Measurements from ENCODE around the gene ABCA3.

DNA sequence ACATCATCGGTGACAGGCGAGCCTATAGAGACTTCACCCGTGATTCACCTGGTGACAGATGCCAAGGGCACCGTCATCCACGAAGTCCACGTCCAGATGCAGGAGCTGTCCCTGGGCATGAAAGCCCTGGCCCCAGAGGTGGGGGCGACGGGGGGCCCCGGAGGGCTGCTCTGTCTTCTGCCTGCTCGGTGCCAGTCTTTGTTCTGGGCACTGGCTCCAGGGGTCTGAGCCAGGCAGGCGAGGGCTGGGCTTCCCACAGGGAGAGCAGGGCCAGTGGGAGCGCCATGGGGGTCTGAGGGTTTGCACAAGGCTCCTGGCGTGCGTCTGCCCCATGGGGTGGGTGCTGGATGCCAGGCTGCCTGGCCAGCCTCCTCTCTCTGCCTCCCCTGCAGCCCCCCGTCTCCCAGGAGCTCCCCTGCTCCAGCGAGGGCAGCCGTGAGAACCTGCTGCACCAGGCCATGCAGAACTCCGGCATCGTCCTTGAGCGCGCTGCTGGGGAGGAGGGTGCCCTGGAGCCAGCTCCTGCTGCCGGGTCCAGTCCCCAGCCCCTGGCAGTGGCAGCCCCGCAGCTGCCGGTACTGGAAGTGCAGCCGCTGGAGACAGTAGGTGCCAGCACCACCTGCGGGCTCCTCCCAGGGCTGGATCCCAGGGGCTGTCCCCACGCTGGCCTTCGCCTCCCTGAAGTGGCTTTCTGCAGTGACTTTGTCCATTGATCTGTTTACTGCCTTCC, 107.3 kb downstream of the ABCA3 start:
- TF ChIP-seq TAF1 (IDR thresholded peaks at IDR 0.05; ENCODE audit: borderline replicate concordance, insufficient read depth, low read length) (no peak), POLR2AphosphoS5 (IDR thresholded peaks at IDR 0.05; ENCODE audit: low read depth, low read length) (no peak), SIN3A (IDR thresholded peaks at IDR 0.05; ENCODE audit: borderline replicate concordance, insufficient read depth, low read length) (no peak)
- TF ChIP-seq, protein P1, sequence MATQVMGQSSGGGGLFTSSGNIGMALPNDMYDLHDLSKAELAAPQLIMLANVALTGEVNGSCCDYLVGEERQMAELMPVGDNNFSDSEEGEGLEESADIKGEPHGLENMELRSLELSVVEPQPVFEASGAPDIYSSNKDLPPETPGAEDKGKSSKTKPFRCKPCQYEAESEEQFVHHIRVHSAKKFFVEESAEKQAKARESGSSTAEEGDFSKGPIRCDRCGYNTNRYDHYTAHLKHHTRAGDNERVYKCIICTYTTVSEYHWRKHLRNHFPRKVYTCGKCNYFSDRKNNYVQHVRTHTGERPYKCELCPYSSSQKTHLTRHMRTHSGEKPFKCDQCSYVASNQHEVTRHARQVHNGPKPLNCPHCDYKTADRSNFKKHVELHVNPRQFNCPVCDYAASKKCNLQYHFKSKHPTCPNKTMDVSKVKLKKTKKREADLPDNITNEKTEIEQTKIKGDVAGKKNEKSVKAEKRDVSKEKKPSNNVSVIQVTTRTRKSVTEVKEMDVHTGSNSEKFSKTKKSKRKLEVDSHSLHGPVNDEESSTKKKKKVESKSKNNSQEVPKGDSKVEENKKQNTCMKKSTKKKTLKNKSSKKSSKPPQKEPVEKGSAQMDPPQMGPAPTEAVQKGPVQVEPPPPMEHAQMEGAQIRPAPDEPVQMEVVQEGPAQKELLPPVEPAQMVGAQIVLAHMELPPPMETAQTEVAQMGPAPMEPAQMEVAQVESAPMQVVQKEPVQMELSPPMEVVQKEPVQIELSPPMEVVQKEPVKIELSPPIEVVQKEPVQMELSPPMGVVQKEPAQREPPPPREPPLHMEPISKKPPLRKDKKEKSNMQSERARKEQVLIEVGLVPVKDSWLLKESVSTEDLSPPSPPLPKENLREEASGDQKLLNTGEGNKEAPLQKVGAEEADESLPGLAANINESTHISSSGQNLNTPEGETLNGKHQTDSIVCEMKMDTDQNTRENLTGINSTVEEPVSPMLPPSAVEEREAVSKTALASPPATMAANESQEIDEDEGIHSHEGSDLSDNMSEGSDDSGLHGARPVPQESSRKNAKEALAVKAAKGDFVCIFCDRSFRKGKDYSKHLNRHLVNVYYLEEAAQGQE (IDR thresholded peaks at IDR 0.05; ENCODE audit: insufficient read depth in 1 of 2, low read depth in 2 of 2, low read length in 2 of 2), result no peak
